ENCODE measurements around the gene RAB3IL1.

The RAB3IL1 gene

DNA sequence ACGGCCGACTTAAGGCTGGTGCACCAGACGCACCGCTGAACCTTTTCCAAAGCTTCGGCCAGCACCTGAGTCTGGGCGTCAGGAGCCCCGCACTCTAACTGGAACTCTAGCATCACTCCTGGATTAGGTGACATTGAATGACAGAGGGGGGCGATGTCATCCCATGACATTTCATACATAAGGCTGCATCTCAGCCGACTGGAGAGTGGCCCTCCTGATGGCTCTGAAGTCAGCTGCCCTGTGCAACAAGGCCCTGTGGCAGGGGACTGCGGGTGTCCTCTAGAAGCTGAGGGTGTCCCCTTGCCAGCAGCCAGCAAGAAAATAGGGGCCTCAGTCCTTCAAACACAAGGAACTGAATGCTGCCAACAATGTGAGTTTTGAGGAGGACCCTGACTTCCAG is 16.0 kb downstream of the RAB3IL1 start:
- TF ChIP-seq ZNF23 (tag by site-specific recombination; IDR thresholded peaks at IDR 0.05; ENCODE audit: borderline replicate concordance) (no peak), ZXDB (tag by site-specific recombination; IDR thresholded peaks at IDR 0.05) (no peak), MEIS1 (CRISPR knock-in tag; IDR thresholded peaks at IDR 0.05; ENCODE audit: borderline replicate concordance) (no peak), ZNF184 (tag by site-specific recombination; IDR thresholded peaks at IDR 0.05) (no peak), MZF1 (tag by site-specific recombination; IDR thresholded peaks at IDR 0.05; ENCODE audit: borderline replicate concordance) (no peak), ZNF114 (tag by site-specific recombination; IDR thresholded peaks at IDR 0.05) (no peak)
- no peak overlapping the region for H3K27ac ChIP-seq (ENCODE audit: extremely low read depth, low read depth, low read length)
- ChIA-PET CTCF (interaction anchor here (0.7 to 16.2 kb wide), 10 partner anchors 8 to 206 kb away, joined by 3 to 329 read pairs (median 74); partner anchors contain the start of genes BEST1 and RAB3IL1), POLR2A (no interaction called here)
- H3K9me3 ChIP-seq (ENCODE audit: control insufficient read depth, insufficient read depth, low read depth, low read length) = no peaks in the 10 kb centered on the region
- H3K36me3 ChIP-seq (ENCODE audit: control insufficient read depth in 2 of 2, insufficient read depth in 1 of 2, low read length in 2 of 2) = peaks cover 0 to 4% of the 10 kb centered on the region in 2 experiments; a peak in 1 of 3 replicates
- H3K4me3 ChIP-seq (ENCODE audit: low read depth, low read length) = no peak overlapping the region
- no peaks in the 10 kb centered on the region for H3K4me1 ChIP-seq (ENCODE audit: control insufficient read depth, insufficient read depth, low read length)

DNA sequence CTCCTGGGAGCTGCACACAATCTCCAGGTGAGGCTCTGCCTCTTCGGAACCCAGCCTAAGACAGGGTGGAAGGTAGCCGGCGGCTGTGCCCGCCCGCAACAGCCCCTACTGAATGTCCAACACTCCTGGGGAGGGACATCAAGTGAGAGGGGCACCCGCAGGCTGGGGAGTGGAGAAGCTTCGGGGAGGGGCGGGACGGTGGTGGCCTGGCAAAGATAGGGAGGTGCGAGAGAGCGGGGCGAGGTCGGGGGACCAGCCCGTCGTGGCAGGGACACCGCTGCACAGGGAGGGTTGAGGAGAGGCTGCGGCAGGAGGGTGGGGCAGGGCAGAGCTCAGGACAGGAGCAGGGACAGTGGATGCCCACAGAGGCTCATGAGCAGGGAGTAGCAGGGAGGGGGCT is 17.1 kb downstream of the RAB3IL1 start:
- TF ChIP-seq ZNF776 (tag by site-specific recombination; IDR thresholded peaks at IDR 0.05; ENCODE audit: borderline replicate concordance) (no peak), KLF1 (tag by site-specific recombination; IDR thresholded peaks at IDR 0.05) (0 out of 2 replicates have a peak, but pooled peaks have one; percentile 22), ZNF302 (tag by site-specific recombination; IDR thresholded peaks at IDR 0.05; ENCODE audit: low read depth) (no peak)
- H3K27ac ChIP-seq (ENCODE audit: extremely low read depth, low read depth, low read length) = no peak overlapping the region
- H3K36me3 ChIP-seq (ENCODE audit: control insufficient read depth in 2 of 2, insufficient read depth in 1 of 2, low read length in 2 of 2) = no peaks in the 10 kb centered on the region
- CTCF ChIA-PET = interaction anchor here (0.6 to 16.2 kb wide), 19 partner anchors 9 to 454 kb away, joined by 3 to 329 read pairs (median 23); partner anchors contain the start of gene BEST1
- H3K4me3 ChIP-seq (ENCODE audit: low read depth, low read length) = no peak overlapping the region
- H3K9me3 ChIP-seq (ENCODE audit: control insufficient read depth, insufficient read depth, low read depth, low read length) = no peaks in the 10 kb centered on the region
- POLR2A ChIA-PET = interaction anchor here (0.8 to 1.0 kb wide), 2 partner anchors 68 to 182 kb away, joined by 3 read pairs; no protein-coding TSS in a partner anchor
- no peaks in the 10 kb centered on the region for H3K4me1 ChIP-seq (ENCODE audit: control insufficient read depth, insufficient read depth, low read length)

- Histone ChIP-seq H3K9me3 (ENCODE audit: control insufficient read depth, insufficient read depth, low read depth, low read length) (no peaks in the 10 kb centered on the region), H3K27ac (ENCODE audit: extremely low read depth, low read depth, low read length) (no peak overlapping the region), H3K36me3 (ENCODE audit: control insufficient read depth in 2 of 2, insufficient read depth in 1 of 2, low read length in 2 of 2) (no peaks in the 10 kb centered on the region), H3K4me1 (ENCODE audit: control insufficient read depth, insufficient read depth, low read length) (no peaks in the 10 kb centered on the region), H3K4me3 (ENCODE audit: low read depth, low read length) (no peak overlapping the region)
- ChIA-PET CTCF (interaction anchor here (0.6 to 16.2 kb wide), 67 partner anchors 9 to 453 kb away, joined by 3 to 329 read pairs (median 5); partner anchors contain the start of genes BEST1, FADS3, FEN1 and FTH1), POLR2A (interaction anchor here (1.0 to 1.5 kb wide), 2 partner anchors 102 to 182 kb away, joined by 3 read pairs; no protein-coding TSS in a partner anchor)
- TF ChIP-seq ZNF354C (tag by site-specific recombination; IDR thresholded peaks at IDR 0.05; ENCODE audit: borderline replicate concordance, low read depth) = no peak
- no peak for TF ChIP-seq ZBTB49 (tag by site-specific recombination; IDR thresholded peaks at IDR 0.05; ENCODE audit: low read depth)
- no peak for TF ChIP-seq ZNF426 (tag by site-specific recombination; IDR thresholded peaks at IDR 0.05)
- no peak for TF ChIP-seq ZNF292 (tag by site-specific recombination; IDR thresholded peaks at IDR 0.05; ENCODE audit: borderline replicate concordance, low read depth)
- TF ChIP-seq MZF1 (tag by site-specific recombination; IDR thresholded peaks at IDR 0.05; ENCODE audit: borderline replicate concordance) = no peak
- TF ChIP-seq, protein P1, sequence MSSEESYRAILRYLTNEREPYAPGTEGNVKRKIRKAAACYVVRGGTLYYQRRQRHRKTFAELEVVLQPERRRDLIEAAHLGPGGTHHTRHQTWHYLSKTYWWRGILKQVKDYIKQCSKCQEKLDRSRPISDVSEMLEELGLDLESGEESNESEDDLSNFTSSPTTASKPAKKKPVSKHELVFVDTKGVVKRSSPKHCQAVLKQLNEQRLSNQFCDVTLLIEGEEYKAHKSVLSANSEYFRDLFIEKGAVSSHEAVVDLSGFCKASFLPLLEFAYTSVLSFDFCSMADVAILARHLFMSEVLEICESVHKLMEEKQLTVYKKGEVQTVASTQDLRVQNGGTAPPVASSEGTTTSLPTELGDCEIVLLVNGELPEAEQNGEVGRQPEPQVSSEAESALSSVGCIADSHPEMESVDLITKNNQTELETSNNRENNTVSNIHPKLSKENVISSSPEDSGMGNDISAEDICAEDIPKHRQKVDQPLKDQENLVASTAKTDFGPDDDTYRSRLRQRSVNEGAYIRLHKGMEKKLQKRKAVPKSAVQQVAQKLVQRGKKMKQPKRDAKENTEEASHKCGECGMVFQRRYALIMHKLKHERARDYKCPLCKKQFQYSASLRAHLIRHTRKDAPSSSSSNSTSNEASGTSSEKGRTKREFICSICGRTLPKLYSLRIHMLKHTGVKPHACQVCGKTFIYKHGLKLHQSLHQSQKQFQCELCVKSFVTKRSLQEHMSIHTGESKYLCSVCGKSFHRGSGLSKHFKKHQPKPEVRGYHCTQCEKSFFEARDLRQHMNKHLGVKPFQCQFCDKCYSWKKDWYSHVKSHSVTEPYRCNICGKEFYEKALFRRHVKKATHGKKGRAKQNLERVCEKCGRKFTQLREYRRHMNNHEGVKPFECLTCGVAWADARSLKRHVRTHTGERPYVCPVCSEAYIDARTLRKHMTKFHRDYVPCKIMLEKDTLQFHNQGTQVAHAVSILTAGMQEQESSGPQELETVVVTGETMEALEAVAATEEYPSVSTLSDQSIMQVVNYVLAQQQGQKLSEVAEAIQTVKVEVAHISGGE (tag by site-specific recombination; conservative IDR thresholded peaks at IDR 0.05; ENCODE audit: low read depth) = no peak
- TF ChIP-seq ZNF785 (tag by site-specific recombination; IDR thresholded peaks at IDR 0.05) = no peak
- TF ChIP-seq ZNF701 (tag by site-specific recombination; IDR thresholded peaks at IDR 0.05) = no peak
- TF ChIP-seq, protein P2, sequence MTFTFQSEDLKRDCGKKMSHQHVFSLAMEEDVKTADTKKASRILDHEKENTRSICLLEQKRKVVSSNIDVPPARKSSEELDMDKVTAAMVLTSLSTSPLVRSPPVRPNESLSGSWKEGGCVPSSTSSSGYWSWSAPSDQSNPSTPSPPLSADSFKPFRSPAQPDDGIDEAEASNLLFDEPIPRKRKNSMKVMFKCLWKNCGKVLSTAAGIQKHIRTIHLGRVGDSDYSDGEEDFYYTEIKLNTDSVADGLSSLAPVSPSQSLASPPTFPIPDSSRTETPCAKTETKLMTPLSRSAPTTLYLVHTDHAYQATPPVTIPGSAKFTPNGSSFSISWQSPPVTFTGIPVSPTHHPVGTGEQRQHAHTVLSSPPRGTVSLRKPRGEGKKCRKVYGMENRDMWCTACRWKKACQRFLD (tag by site-specific recombination; IDR thresholded peaks at IDR 0.05) = no peak
- no peak for TF ChIP-seq ZNF366 (tag by site-specific recombination; conservative IDR thresholded peaks at IDR 0.05)
- TF ChIP-seq HOXD13 (CRISPR knock-in tag; IDR thresholded peaks at IDR 0.05; ENCODE audit: borderline replicate concordance) = no peak
- no peak for TF ChIP-seq ZNF341 (tag by site-specific recombination; IDR thresholded peaks at IDR 0.05; ENCODE audit: low read depth)
- TF ChIP-seq, protein P3, sequence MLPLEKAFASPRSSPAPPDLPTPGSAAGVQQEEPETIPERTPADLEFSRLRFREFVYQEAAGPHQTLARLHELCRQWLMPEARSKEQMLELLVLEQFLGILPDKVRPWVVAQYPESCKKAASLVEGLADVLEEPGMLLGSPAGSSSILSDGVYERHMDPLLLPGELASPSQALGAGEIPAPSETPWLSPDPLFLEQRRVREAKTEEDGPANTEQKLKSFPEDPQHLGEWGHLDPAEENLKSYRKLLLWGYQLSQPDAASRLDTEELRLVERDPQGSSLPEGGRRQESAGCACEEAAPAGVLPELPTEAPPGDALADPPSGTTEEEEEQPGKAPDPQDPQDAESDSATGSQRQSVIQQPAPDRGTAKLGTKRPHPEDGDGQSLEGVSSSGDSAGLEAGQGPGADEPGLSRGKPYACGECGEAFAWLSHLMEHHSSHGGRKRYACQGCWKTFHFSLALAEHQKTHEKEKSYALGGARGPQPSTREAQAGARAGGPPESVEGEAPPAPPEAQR (tag by site-specific recombination; IDR thresholded peaks at IDR 0.05) = no peak
- no peak for TF ChIP-seq SALL2 (tag by site-specific recombination; IDR thresholded peaks at IDR 0.05; ENCODE audit: borderline replicate concordance)
These were observed 18.1 kb downstream of the RAB3IL1 start for GRCh38 chr11:61899146-61899841.
